Activated T-helper 17 cell treated with anti-CD3 and anti-CD28 coated beads, Interleukin-2, amount 50 U/mL, for 72 hours (primary cell): ENCODE data around the gene RP9. TPM values are rescaled to one million over a fixed set of nuclear protein-coding genes. Genes with fewer than 3 reads are reported as not detected.

Experiments
- ATAC-seq: fragments of 150-1000 bp; cut with Tn5 transposase; replicated peaks from 2 replicates; pipeline ENCODE4 v1.10.0; 2021; ENCODE audit warnings: mild to moderate bottlenecking, moderate library complexity
- H3K27ac Mint-ChIP-seq: one replicate; pipeline ENCODE4 v1.8.0; 2022; ENCODE audit warnings: mixed read lengths
- H3K27me3 Mint-ChIP-seq: one replicate; pipeline ENCODE4 v1.8.0; 2022; ENCODE audit warnings: mixed read lengths
- H3K36me3 Mint-ChIP-seq: one replicate; pipeline ENCODE4 v1.8.0; 2022; ENCODE audit warnings: low read depth, mild to moderate bottlenecking, mixed read lengths
- H3K4me1 Mint-ChIP-seq: one replicate; pipeline ENCODE4 v1.8.0; 2022; ENCODE audit warnings: mixed read lengths
- H3K4me3 Mint-ChIP-seq: one replicate; pipeline ENCODE4 v1.8.0; 2022; ENCODE audit warnings: mild to moderate bottlenecking, mixed read lengths
- H3K9me3 Mint-ChIP-seq: one replicate; pipeline ENCODE4 v1.8.0; 2022; ENCODE audit warnings: mixed read lengths
- total RNA-seq, 2 donors: library from RNA; stranded (reverse); gene quantifications; one replicate each; pipeline ENCODE4 v1.2.3, GENCODE V29; 2022

RP9 gene
- total RNA-seq, 2 donors from 2014 or later, result 5.2 to 11.2 TPM

- ATAC-seq, result peak; percentile 2
- no peaks in the 10 kb centered on the region for H3K9me3 Mint-ChIP-seq
- peaks cover 22% of the 10 kb centered on the region for H3K4me1 Mint-ChIP-seq
- peak within 1 kb of the TSS; percentile 98 for H3K27ac Mint-ChIP-seq
- peaks cover 24% of the 10 kb centered on the region for H3K36me3 Mint-ChIP-seq
- no peaks in the 10 kb centered on the region for H3K27me3 Mint-ChIP-seq
- peak within 1 kb of the TSS; percentile 99 for H3K4me3 Mint-ChIP-seq
Measured at GRCh38 chr7:33062023-33062781, 47.0 kb downstream of the RP9 start, which contains the start of gene NT5C3A. Gene NT5C3A, minus strand, starts transcription at chr7:33062776. Its CDS starts 71 bp downstream, at chr7:33062705.

GRCh38 chr7:33061282-33061937, 47.8 kb downstream of the RP9 start:
- Mint-ChIP-seq H3K27ac (peak overlapping the region; percentile 84), H3K4me1 (peaks cover 22% of the 10 kb centered on the region), H3K4me3 (peak overlapping the region; percentile 99), H3K36me3 (peaks cover 24% of the 10 kb centered on the region), H3K27me3 (no peaks in the 10 kb centered on the region), H3K9me3 (no peaks in the 10 kb centered on the region)
- ATAC-seq, result no peak

- no peak for ATAC-seq
- Mint-ChIP-seq H3K4me3 (peak overlapping the region; percentile 99), H3K9me3 (no peaks in the 10 kb centered on the region), H3K4me1 (peaks cover 22% of the 10 kb centered on the region), H3K27ac (peak overlapping the region; percentile 49), H3K27me3 (no peaks in the 10 kb centered on the region), H3K36me3 (peaks cover 24% of the 10 kb centered on the region)
Measured at GRCh38 chr7:33059635-33060034, 49.6 kb downstream of the RP9 start.

- H3K27me3 Mint-ChIP-seq, result no peaks in the 10 kb centered on the region
- H3K27ac Mint-ChIP-seq, result peak overlapping the region; percentile 59
- no peak for ATAC-seq
- H3K4me1 Mint-ChIP-seq, result peaks cover 25% of the 10 kb centered on the region
- peaks cover 14% of the 10 kb centered on the region for H3K36me3 Mint-ChIP-seq
- peak overlapping the region; percentile 41 for H3K4me3 Mint-ChIP-seq
- H3K9me3 Mint-ChIP-seq, result no peaks in the 10 kb centered on the region
Measured at GRCh38 chr7:33055158-33055557, 54.0 kb downstream of the RP9 start.

GRCh38 chr7:33054261-33054964, 54.8 kb downstream of the RP9 start:
- Mint-ChIP-seq H3K4me3 (peak overlapping the region; percentile 41), H3K27ac (peak overlapping the region; percentile 59), H3K4me1 (peaks cover 18% of the 10 kb centered on the region), H3K36me3 (peaks cover 7% of the 10 kb centered on the region), H3K27me3 (no peaks in the 10 kb centered on the region), H3K9me3 (no peaks in the 10 kb centered on the region)
- peak; percentile 96 for ATAC-seq

- peak overlapping the region; percentile 59 for H3K27ac Mint-ChIP-seq
- no peak for ATAC-seq
- peaks cover 14% of the 10 kb centered on the region for H3K4me1 Mint-ChIP-seq
- H3K36me3 Mint-ChIP-seq, result peaks cover 3% of the 10 kb centered on the region
- no peaks in the 10 kb centered on the region for H3K9me3 Mint-ChIP-seq
- no peaks in the 10 kb centered on the region for H3K27me3 Mint-ChIP-seq
- H3K4me3 Mint-ChIP-seq, result peak overlapping the region; percentile 41
Measured at GRCh38 chr7:33053721-33054120, 55.5 kb downstream of the RP9 start.

GRCh38 chr7:33050535-33051318, 58.5 kb downstream of the RP9 start:
- peak; percentile 62 for ATAC-seq
- H3K27me3 Mint-ChIP-seq, result no peaks in the 10 kb centered on the region
- H3K4me1 Mint-ChIP-seq, result peaks cover 11% of the 10 kb centered on the region
- no peaks in the 10 kb centered on the region for H3K36me3 Mint-ChIP-seq
- no peaks in the 10 kb centered on the region for H3K9me3 Mint-ChIP-seq
- H3K27ac Mint-ChIP-seq, result no peak overlapping the region
- no peak overlapping the region for H3K4me3 Mint-ChIP-seq

GRCh38 chr7:33048704-33049103, 60.5 kb downstream of the RP9 start:
- Mint-ChIP-seq H3K9me3 (no peaks in the 10 kb centered on the region), H3K4me1 (peaks cover 23% of the 10 kb centered on the region), H3K27ac (no peak overlapping the region), H3K36me3 (no peaks in the 10 kb centered on the region), H3K27me3 (no peaks in the 10 kb centered on the region), H3K4me3 (no peak overlapping the region)
- no peak for ATAC-seq

GRCh38 chr7:33048257-33048656, 60.9 kb downstream of the RP9 start:
- H3K4me1 Mint-ChIP-seq, result peaks cover 23% of the 10 kb centered on the region

GRCh38 chr7:33044986-33045385, 64.2 kb downstream of the RP9 start:
- ATAC-seq, result peak; percentile 24
- Mint-ChIP-seq H3K9me3 (no peaks in the 10 kb centered on the region), H3K4me3 (no peak overlapping the region), H3K27ac (peak overlapping the region; percentile 41), H3K4me1 (peaks cover 18% of the 10 kb centered on the region), H3K27me3 (no peaks in the 10 kb centered on the region), H3K36me3 (no peaks in the 10 kb centered on the region)

More at GRCh38 chr7:33048257-33048656, 60.9 kb downstream of the RP9 start:
- H3K27ac Mint-ChIP-seq, result no peak overlapping the region
- no peak for ATAC-seq
- H3K9me3 Mint-ChIP-seq, result no peaks in the 10 kb centered on the region
- no peaks in the 10 kb centered on the region for H3K36me3 Mint-ChIP-seq
- no peaks in the 10 kb centered on the region for H3K27me3 Mint-ChIP-seq
- no peak overlapping the region for H3K4me3 Mint-ChIP-seq

Other genes starting within 250 kb of the RP9 start
- gene KBTBD2, start 217.6 kb downstream of the RP9 start, total RNA-seq, result 10 to 100 TPM; 33.6 to 50.8 TPM
- gene FKBP9, start 152.0 kb downstream of the RP9 start, total RNA-seq, result 1 to 10 TPM in 1 of 2 donors, under 1 TPM in 1; 0.65 to 1.7 TPM
- gene NT5C3A, start 46.6 kb downstream of the RP9 start, total RNA-seq, result 10 to 100 TPM; 35.0 to 35.7 TPM
- gene BBS9, start 20.2 kb upstream of the RP9 start, total RNA-seq, result 10 to 100 TPM; 11.3 to 14.4 TPM